SK-N-SH (cell line): ENCODE measurements around the gene ZNF532.

Experiments
- CTCF ChIP-seq: fragments of 200-600 bp; sonication (generic); IDR thresholded peaks from 2 replicates; pipeline ENCODE4 v1.6.1; 2017; ENCODE audit warnings: antibody characterized with exemption, mild to moderate bottlenecking, moderate library complexity
- EP300 ChIP-seq, 2 experiments: IDR thresholded peaks; 2 replicates each; pipeline versions ENCODE4 v1.4.0 to v1.6.1; 2012; ENCODE audit warnings: borderline replicate concordance in 1 of 2, low read depth in 1 of 2, low read length in 1 of 2
- JUND ChIP-seq: IDR thresholded peaks from 2 replicates; pipeline ENCODE4 v1.4.0; 2012
- PBX3 ChIP-seq: IDR thresholded peaks from 2 replicates; pipeline ENCODE4; 2012
- RCOR1 ChIP-seq: fragments of 150-350 bp; IDR thresholded peaks from 2 replicates; pipeline ENCODE4 v1.6.1; 2017; ENCODE audit warnings: antibody characterized with exemption, low read length
- RXRA ChIP-seq: IDR thresholded peaks from 2 replicates; pipeline ENCODE4 v1.4.0; 2012; ENCODE audit warnings: low read depth, mild to moderate bottlenecking, borderline replicate concordance
- SIN3A ChIP-seq: IDR thresholded peaks from 2 replicates; pipeline ENCODE4 v1.6.1; 2012; ENCODE audit warnings: low read depth, mild to moderate bottlenecking, low read length, moderate library complexity, borderline replicate concordance
- SMC3 ChIP-seq: IDR thresholded peaks from 2 replicates; pipeline ENCODE4 v1.6.1; 2012; ENCODE audit warnings: low read depth, low read length, improper control_type of control experiment

GRCh38 chr18:58894930-58895329 is 30.3 kb downstream of the ZNF532 start:
- TF ChIP-seq EP300 (IDR thresholded peaks at IDR 0.05; ENCODE audit: borderline replicate concordance in 1 of 2, low read depth in 1 of 2, low read length in 1 of 2) (no peak), SIN3A (no peak), CTCF (no peak), PBX3 (no peak), RXRA (no peak), SMC3 (no peak), RCOR1 (no peak), JUND (no peak)
